ENCODE measurements around the gene BMPR2. TPM values are rescaled to one million over a fixed set of nuclear protein-coding genes. Genes with fewer than 3 reads are reported as not detected.

Gene BMPR2
- total and polyA plus RNA-seq, 4 donors = 4.3 to 16.2 (median 7.7) TPM

DNA sequence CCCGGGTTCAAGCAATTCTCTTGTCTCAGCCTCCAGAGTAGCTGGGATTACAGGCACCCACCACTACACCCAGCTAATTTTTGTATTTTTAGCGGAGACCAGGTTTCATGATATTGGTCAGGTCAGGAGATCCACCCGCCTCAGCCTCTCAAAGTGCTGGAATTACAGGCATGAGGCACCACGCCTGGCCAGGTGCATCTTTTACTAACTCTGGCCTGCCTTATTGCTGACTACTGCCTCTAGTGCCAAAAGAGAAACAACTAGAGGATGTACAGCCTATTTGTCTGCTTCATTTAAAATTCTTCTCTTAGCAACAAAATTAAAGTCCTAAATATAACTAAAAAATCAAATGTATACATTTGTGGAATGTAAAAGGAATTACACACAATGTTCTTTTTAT is 115.4 kb downstream of the BMPR2 start:
- peaks cover 0 to 2% (median 0%) of the 10 kb centered on the region in 4 donors for H3K36me3 ChIP-seq (ENCODE audit: control insufficient read depth in 4 of 4, insufficient read depth in 3 of 4, low read depth in 1 of 4, low read length in 3 of 4)
- H3K4me3 ChIP-seq (ENCODE audit: low read depth in 1 of 3, low read length in 3 of 3) = no peak overlapping the region
- H3K27ac ChIP-seq (ENCODE audit: low read depth in 1 of 2, low read length in 2 of 2) = no peak overlapping the region
- no peak for DNase-seq (ENCODE audit: low spot score)
- H3K4me1 ChIP-seq (ENCODE audit: control insufficient read depth in 4 of 4, insufficient read depth in 4 of 4, low read length in 3 of 4) = no peaks in the 10 kb centered on the region
- H3K27me3 ChIP-seq (ENCODE audit: control insufficient read depth in 4 of 4, insufficient read depth in 4 of 4, low read length in 3 of 4) = no peaks in the 10 kb centered on the region
- TF ChIP-seq RAD21 (IDR thresholded peaks at IDR 0.05) (no peak), SP1 (IDR thresholded peaks at IDR 0.05) (no peak), ZBTB33 (IDR thresholded peaks at IDR 0.05) (no peak)
- TF ChIP-seq, protein P1, sequence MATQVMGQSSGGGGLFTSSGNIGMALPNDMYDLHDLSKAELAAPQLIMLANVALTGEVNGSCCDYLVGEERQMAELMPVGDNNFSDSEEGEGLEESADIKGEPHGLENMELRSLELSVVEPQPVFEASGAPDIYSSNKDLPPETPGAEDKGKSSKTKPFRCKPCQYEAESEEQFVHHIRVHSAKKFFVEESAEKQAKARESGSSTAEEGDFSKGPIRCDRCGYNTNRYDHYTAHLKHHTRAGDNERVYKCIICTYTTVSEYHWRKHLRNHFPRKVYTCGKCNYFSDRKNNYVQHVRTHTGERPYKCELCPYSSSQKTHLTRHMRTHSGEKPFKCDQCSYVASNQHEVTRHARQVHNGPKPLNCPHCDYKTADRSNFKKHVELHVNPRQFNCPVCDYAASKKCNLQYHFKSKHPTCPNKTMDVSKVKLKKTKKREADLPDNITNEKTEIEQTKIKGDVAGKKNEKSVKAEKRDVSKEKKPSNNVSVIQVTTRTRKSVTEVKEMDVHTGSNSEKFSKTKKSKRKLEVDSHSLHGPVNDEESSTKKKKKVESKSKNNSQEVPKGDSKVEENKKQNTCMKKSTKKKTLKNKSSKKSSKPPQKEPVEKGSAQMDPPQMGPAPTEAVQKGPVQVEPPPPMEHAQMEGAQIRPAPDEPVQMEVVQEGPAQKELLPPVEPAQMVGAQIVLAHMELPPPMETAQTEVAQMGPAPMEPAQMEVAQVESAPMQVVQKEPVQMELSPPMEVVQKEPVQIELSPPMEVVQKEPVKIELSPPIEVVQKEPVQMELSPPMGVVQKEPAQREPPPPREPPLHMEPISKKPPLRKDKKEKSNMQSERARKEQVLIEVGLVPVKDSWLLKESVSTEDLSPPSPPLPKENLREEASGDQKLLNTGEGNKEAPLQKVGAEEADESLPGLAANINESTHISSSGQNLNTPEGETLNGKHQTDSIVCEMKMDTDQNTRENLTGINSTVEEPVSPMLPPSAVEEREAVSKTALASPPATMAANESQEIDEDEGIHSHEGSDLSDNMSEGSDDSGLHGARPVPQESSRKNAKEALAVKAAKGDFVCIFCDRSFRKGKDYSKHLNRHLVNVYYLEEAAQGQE (IDR thresholded peaks at IDR 0.05) = no peak
- TF ChIP-seq, protein P2, sequence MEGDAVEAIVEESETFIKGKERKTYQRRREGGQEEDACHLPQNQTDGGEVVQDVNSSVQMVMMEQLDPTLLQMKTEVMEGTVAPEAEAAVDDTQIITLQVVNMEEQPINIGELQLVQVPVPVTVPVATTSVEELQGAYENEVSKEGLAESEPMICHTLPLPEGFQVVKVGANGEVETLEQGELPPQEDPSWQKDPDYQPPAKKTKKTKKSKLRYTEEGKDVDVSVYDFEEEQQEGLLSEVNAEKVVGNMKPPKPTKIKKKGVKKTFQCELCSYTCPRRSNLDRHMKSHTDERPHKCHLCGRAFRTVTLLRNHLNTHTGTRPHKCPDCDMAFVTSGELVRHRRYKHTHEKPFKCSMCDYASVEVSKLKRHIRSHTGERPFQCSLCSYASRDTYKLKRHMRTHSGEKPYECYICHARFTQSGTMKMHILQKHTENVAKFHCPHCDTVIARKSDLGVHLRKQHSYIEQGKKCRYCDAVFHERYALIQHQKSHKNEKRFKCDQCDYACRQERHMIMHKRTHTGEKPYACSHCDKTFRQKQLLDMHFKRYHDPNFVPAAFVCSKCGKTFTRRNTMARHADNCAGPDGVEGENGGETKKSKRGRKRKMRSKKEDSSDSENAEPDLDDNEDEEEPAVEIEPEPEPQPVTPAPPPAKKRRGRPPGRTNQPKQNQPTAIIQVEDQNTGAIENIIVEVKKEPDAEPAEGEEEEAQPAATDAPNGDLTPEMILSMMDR (IDR thresholded peaks at IDR 0.05; ENCODE audit: low read depth, low read length, missing input control) = no peak
- 94% methylated on average over 4 of the region's 4 CpGs for WGBS
- no peaks in the 10 kb centered on the region for H3K9me3 ChIP-seq (ENCODE audit: control insufficient read depth in 4 of 4, low read length in 3 of 4)
- H3K9ac ChIP-seq (ENCODE audit: low read depth in 1 of 2, low read length in 2 of 2) = no peak overlapping the region

GRCh38 chr2:202494300-202495229 is 118.4 kb downstream of the BMPR2 start:
- Histone ChIP-seq H3K27ac (ENCODE audit: low read depth in 1 of 2, low read length in 2 of 2) (no peak overlapping the region), H3K36me3 (ENCODE audit: control insufficient read depth in 4 of 4, insufficient read depth in 3 of 4, low read depth in 1 of 4, low read length in 3 of 4) (peaks cover 0 to 2% (median 0%) of the 10 kb centered on the region in 4 donors), H3K9ac (ENCODE audit: low read depth in 1 of 2, low read length in 2 of 2) (no peak overlapping the region), H3K9me3 (ENCODE audit: control insufficient read depth in 4 of 4, low read length in 3 of 4) (no peaks in the 10 kb centered on the region), H3K4me3 (ENCODE audit: low read depth in 1 of 3, low read length in 3 of 3) (no peak overlapping the region), H3K4me1 (ENCODE audit: control insufficient read depth in 4 of 4, insufficient read depth in 4 of 4, low read length in 3 of 4) (no peaks in the 10 kb centered on the region), H3K27me3 (ENCODE audit: control insufficient read depth in 4 of 4, insufficient read depth in 4 of 4, low read length in 3 of 4) (no peaks in the 10 kb centered on the region)
- 83% methylated on average over 13 of the region's 13 CpGs for WGBS
- TF ChIP-seq RXRA (IDR thresholded peaks at IDR 0.05) (peak in 1 of 2 donors; percentile 17), RAD21 (IDR thresholded peaks at IDR 0.05) (peak in 1 of 2 donors; percentile 41), ATF3 (IDR thresholded peaks at IDR 0.05) (no peak)
- peak; percentile 41 for DNase-seq (ENCODE audit: low spot score)

All from liver (tissue), 9 donors.